ENCODE measurements around the gene ANKS4B. TPM values are rescaled to one million over a fixed set of nuclear protein-coding genes. Genes with fewer than 3 reads are reported as not detected.
A peak's percentile ranks its signal among the peaks of the same experiment; 100 is the strongest.

ANKS4B gene
- total and polyA plus RNA-seq, 4 donors, result 0.11 TPM; not detected in 3

GRCh38 chr16:21265104-21265837, 31.8 kb downstream of the ANKS4B start:
- TF ChIP-seq CTCF (IDR thresholded peaks at IDR 0.05; ENCODE audit: control extremely low read depth, extremely low read depth), result no peak
- H3K4me1 ChIP-seq (ENCODE audit: control insufficient read depth in 5 of 5, insufficient read depth in 5 of 5, low read length in 5 of 5), result peaks cover 0 to 21% (median 0%) of the 10 kb centered on the region in 5 donors
- ATAC-seq (ENCODE audit: insufficient read depth, low FRiP score) (no peak), DNase-seq (no peak)
- no peaks in the 10 kb centered on the region for H3K9me3 ChIP-seq (ENCODE audit: control insufficient read depth in 4 of 4, insufficient read depth in 3 of 4, low read length in 3 of 4)
- no peaks in the 10 kb centered on the region for H3K36me3 ChIP-seq (ENCODE audit: control insufficient read depth in 4 of 4, insufficient read depth in 4 of 4, low read length in 4 of 4)
- H3K9ac ChIP-seq (ENCODE audit: insufficient read depth in 1 of 2, low read length in 2 of 2), result no peak overlapping the region
- peak overlapping the region in 1 of 2 donors; percentile 87 for H3K27ac ChIP-seq (ENCODE audit: low read depth in 1 of 2, low read length in 1 of 2)
- 93 to 96% methylated on average over 9 of the region's 9 CpGs for WGBS, 2 donors
- no peak overlapping the region for H3K4me3 ChIP-seq
- H3K27me3 ChIP-seq (ENCODE audit: control insufficient read depth in 3 of 3, insufficient read depth in 3 of 3, low read length in 2 of 3), result no peaks in the 10 kb centered on the region

DNA sequence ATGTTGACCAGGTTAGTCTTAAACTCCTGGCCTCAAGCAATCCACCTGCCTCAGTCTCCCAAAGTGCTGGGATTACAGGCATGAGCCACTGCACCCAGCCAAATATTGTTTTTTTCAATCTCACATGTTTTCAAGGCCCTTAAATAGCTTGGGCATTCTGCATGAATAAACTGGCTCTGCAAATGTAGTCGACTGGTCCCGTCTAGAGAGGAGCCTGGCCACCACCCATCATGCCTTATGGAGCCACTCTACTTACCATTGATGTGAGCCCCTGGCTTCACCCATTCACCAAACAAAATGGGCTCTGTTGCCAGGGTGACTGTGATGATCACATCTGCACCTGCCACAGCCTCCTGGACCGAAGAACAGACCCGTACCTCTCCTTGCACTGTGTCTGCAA, 33.8 kb downstream of the ANKS4B start:
- Histone ChIP-seq H3K4me1 (ENCODE audit: control insufficient read depth in 5 of 5, insufficient read depth in 5 of 5, low read length in 5 of 5) (peaks cover 0 to 21% (median 0%) of the 10 kb centered on the region in 5 donors), H3K27me3 (ENCODE audit: control insufficient read depth in 3 of 3, insufficient read depth in 3 of 3, low read length in 2 of 3) (no peaks in the 10 kb centered on the region), H3K4me3 (no peak overlapping the region), H3K9me3 (ENCODE audit: control insufficient read depth in 4 of 4, insufficient read depth in 3 of 4, low read length in 3 of 4) (no peaks in the 10 kb centered on the region), H3K36me3 (ENCODE audit: control insufficient read depth in 4 of 4, insufficient read depth in 4 of 4, low read length in 4 of 4) (no peaks in the 10 kb centered on the region), H3K9ac (ENCODE audit: insufficient read depth in 1 of 2, low read length in 2 of 2) (no peak overlapping the region), H3K27ac (ENCODE audit: low read depth in 1 of 2, low read length in 1 of 2) (no peak overlapping the region)
- WGBS, 2 donors, result 92 to 95% methylated on average over 4 of the region's 4 CpGs
- no peak for ATAC-seq (ENCODE audit: insufficient read depth, low FRiP score)
- no peak for TF ChIP-seq CTCF (IDR thresholded peaks at IDR 0.05; ENCODE audit: control extremely low read depth, extremely low read depth)
- DNase-seq, result no peak

DNA sequence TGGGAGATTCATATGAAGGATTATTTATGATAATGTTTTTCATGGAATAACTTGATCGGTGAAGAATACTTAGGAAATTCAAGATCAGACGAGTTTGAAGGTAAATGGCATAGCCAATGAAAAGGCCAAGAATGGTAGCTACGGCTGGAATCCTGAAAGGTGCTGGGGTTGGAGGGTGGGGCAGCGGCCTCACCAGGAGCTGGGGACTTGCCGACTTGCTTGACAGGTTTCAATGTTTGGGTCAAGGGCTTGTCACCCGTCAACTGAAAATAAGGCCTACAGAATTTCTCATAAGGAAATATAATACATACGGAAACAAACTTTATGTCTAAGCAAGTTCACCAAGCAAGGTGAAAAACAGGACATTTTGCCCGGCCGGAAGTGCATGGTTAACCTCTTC, 34.7 kb downstream of the ANKS4B start:
- 73 to 89% methylated on average over 9 of the region's 9 CpGs for WGBS, 2 donors
- Histone ChIP-seq H3K9me3 (ENCODE audit: control insufficient read depth in 4 of 4, insufficient read depth in 3 of 4, low read length in 3 of 4) (no peaks in the 10 kb centered on the region), H3K4me3 (no peak overlapping the region), H3K9ac (ENCODE audit: insufficient read depth in 1 of 2, low read length in 2 of 2) (no peak overlapping the region), H3K4me1 (ENCODE audit: control insufficient read depth in 5 of 5, insufficient read depth in 5 of 5, low read length in 5 of 5) (peaks cover 0 to 20% (median 0%) of the 10 kb centered on the region in 5 donors), H3K36me3 (ENCODE audit: control insufficient read depth in 4 of 4, insufficient read depth in 4 of 4, low read length in 4 of 4) (no peaks in the 10 kb centered on the region), H3K27me3 (ENCODE audit: control insufficient read depth in 3 of 3, insufficient read depth in 3 of 3, low read length in 2 of 3) (no peaks in the 10 kb centered on the region), H3K27ac (ENCODE audit: low read depth in 1 of 2, low read length in 1 of 2) (no peak overlapping the region)
- ATAC-seq (ENCODE audit: insufficient read depth, low FRiP score) (no peak), DNase-seq (no peak)
- TF ChIP-seq CTCF (IDR thresholded peaks at IDR 0.05; ENCODE audit: control extremely low read depth, extremely low read depth), result no peak
